Astrocyte (in vitro differentiated cells and primary cell): Measurements from ENCODE around the gene SPATA18. TPM values are rescaled to one million over a fixed set of nuclear protein-coding genes. Genes with fewer than 3 reads are reported as not detected.

Experiments used
- DNase-seq: peaks from one replicate; pipeline ENCODE4 v3.0.0-alpha.2; 2010; ENCODE audit warnings: low read depth
- FAIRE-seq: peaks from 2 replicates; lab custom pipeline; 2011; peaks lifted over from hg19 to GRCh38; lab: Jason Lieb, UNC
- H2AFZ ChIP-seq: 2 replicates; pipeline ENCODE4 v1.6.0; 2012; ENCODE audit warnings: low read depth, low read length, inconsistent platforms
- H3K27ac ChIP-seq: 2 replicates; pipeline ENCODE4 v1.5.1; 2011; ENCODE audit warnings: low read depth, low read length, inconsistent platforms
- H3K27me3 ChIP-seq: 2 replicates; pipeline ENCODE4 v1.6.0; 2011; ENCODE audit warnings: low read length, inconsistent platforms; ENCODE audit not compliant: insufficient read depth
- H3K36me3 ChIP-seq: 2 replicates; pipeline ENCODE4 v1.5.1; 2011; ENCODE audit warnings: low read length, inconsistent platforms; ENCODE audit not compliant: insufficient read depth
- H3K4me1 ChIP-seq: 2 replicates; pipeline ENCODE4 v1.5.1; 2011; ENCODE audit warnings: low read length, inconsistent platforms; ENCODE audit not compliant: insufficient read depth
- H3K4me2 ChIP-seq: 2 replicates; pipeline ENCODE4 v1.6.0; 2012; ENCODE audit warnings: low read length, inconsistent platforms
- H3K4me3 ChIP-seq: 2 replicates; pipeline ENCODE4 v1.5.1; 2011; ENCODE audit warnings: low read depth, mild to moderate bottlenecking, low read length, inconsistent platforms; ENCODE audit not compliant: insufficient read depth
- H3K79me2 ChIP-seq: 2 replicates; pipeline ENCODE4 v1.6.0; 2012; ENCODE audit warnings: mild to moderate bottlenecking, low read length, inconsistent platforms; ENCODE audit not compliant: insufficient read depth
- H3K9ac ChIP-seq: 2 replicates; pipeline ENCODE4 v1.6.0; 2012; ENCODE audit warnings: mild to moderate bottlenecking, low read length, inconsistent platforms
- H3K9me3 ChIP-seq: 2 replicates; pipeline ENCODE4 v1.5.1; 2012; ENCODE audit warnings: low read depth, mild to moderate bottlenecking, low read length, inconsistent platforms; ENCODE audit not compliant: insufficient read depth
- H4K20me1 ChIP-seq: 2 replicates; pipeline ENCODE4 v1.6.0; 2012; ENCODE audit warnings: low read length, inconsistent platforms; ENCODE audit not compliant: insufficient read depth
- H3K27ac Mint-ChIP-seq: one replicate; pipeline ENCODE4 v1.8.0; 2021; ENCODE audit warnings: mild to moderate bottlenecking, mixed read lengths; ENCODE audit not compliant: unreplicated experiment
- H3K27me3 Mint-ChIP-seq: one replicate; pipeline ENCODE4 v1.8.0; 2021; ENCODE audit warnings: low read depth, mixed read lengths; ENCODE audit not compliant: unreplicated experiment
- H3K36me3 Mint-ChIP-seq: one replicate; pipeline ENCODE4 v1.8.0; 2021; ENCODE audit warnings: low read depth, mixed read lengths; ENCODE audit not compliant: unreplicated experiment
- H3K4me1 Mint-ChIP-seq: one replicate; pipeline ENCODE4 v1.8.0; 2021; ENCODE audit warnings: low read depth, mixed read lengths; ENCODE audit not compliant: unreplicated experiment
- H3K4me3 Mint-ChIP-seq: one replicate; pipeline ENCODE4 v1.8.0; 2021; ENCODE audit warnings: mild to moderate bottlenecking, moderate library complexity, mixed read lengths; ENCODE audit not compliant: unreplicated experiment
- H3K9me3 Mint-ChIP-seq: one replicate; pipeline ENCODE4 v1.8.0; 2021; ENCODE audit warnings: mild to moderate bottlenecking, mixed read lengths; ENCODE audit not compliant: unreplicated experiment
- CTCF ChIP-seq: IDR thresholded peaks from 2 replicates; pipeline ENCODE4 v1.5.1; 2011; ENCODE audit warnings: low read depth, mild to moderate bottlenecking, inconsistent platforms, low read length, moderate library complexity; ENCODE audit not compliant: insufficient read depth
- EZH2 ChIP-seq: IDR thresholded peaks from 2 replicates; pipeline ENCODE4 v1.6.1; 2012; ENCODE audit warnings: mild to moderate bottlenecking, low read length, inconsistent platforms; ENCODE audit not compliant: insufficient read depth
- total RNA-seq: library from RNA; stranded (reverse); gene quantifications from 2 replicates; pipeline ENCODE4 v1.2.1, GENCODE V29; 2021

The SPATA18 gene
- total RNA-seq, 1 donor from 2014 or later, result 20.7 TPM

- Mint-ChIP-seq H3K27me3 (no peaks in the 10 kb centered on the region), H3K27ac (no peak overlapping the region), H3K4me1 (peaks cover 17% of the 10 kb centered on the region), H3K9me3 (no peaks in the 10 kb centered on the region), H3K36me3 (no peaks in the 10 kb centered on the region), H3K4me3 (no peak overlapping the region)
- Histone ChIP-seq H3K79me2 (no peaks in the 10 kb centered on the region), H3K4me3 (no peak overlapping the region), H2AFZ (no peak overlapping the region), H3K27me3 (no peaks in the 10 kb centered on the region), H4K20me1 (no peaks in the 10 kb centered on the region), H3K9ac (no peak overlapping the region), H3K9me3 (no peaks in the 10 kb centered on the region), H3K4me2 (no peak overlapping the region), H3K4me1 (peaks cover 9% of the 10 kb centered on the region), H3K36me3 (no peaks in the 10 kb centered on the region), H3K27ac (no peak overlapping the region)
- FAIRE-seq, result no peak
- no peak for TF ChIP-seq EZH2
- TF ChIP-seq CTCF, result no peak
- DNase-seq, result no peak
These were observed 3.1 kb downstream of the SPATA18 start for GRCh38 chr4:52054254-52054653.

GRCh38 chr4:52057196-52057595 is 6.1 kb downstream of the SPATA18 start:
- H3K79me2 ChIP-seq, result no peaks in the 10 kb centered on the region
- peaks cover 7% of the 10 kb centered on the region for H3K4me1 ChIP-seq
- TF ChIP-seq CTCF (no peak), EZH2 (no peak)
- no peaks in the 10 kb centered on the region for H3K27me3 Mint-ChIP-seq
- peaks cover 20% of the 10 kb centered on the region for H3K4me1 Mint-ChIP-seq
- H3K9ac ChIP-seq, result no peak overlapping the region
- H4K20me1 ChIP-seq, result no peaks in the 10 kb centered on the region
- no peaks in the 10 kb centered on the region for H3K9me3 Mint-ChIP-seq
- no peak overlapping the region for H3K4me3 Mint-ChIP-seq
- H3K9me3 ChIP-seq, result no peaks in the 10 kb centered on the region
- FAIRE-seq, result no peak
- H2AFZ ChIP-seq, result no peak overlapping the region
- no peaks in the 10 kb centered on the region for H3K27me3 ChIP-seq
- no peak overlapping the region for H3K27ac ChIP-seq
- no peak overlapping the region for H3K4me2 ChIP-seq
- no peaks in the 10 kb centered on the region for H3K36me3 Mint-ChIP-seq
- H3K4me3 ChIP-seq, result no peak overlapping the region
- H3K27ac Mint-ChIP-seq, result no peak overlapping the region
- H3K36me3 ChIP-seq, result no peaks in the 10 kb centered on the region
- no peak for DNase-seq

GRCh38 chr4:52058275-52058674 is 7.2 kb downstream of the SPATA18 start:
- H3K79me2 ChIP-seq, result no peaks in the 10 kb centered on the region
- FAIRE-seq, result no peak
- H3K36me3 Mint-ChIP-seq, result no peaks in the 10 kb centered on the region
- DNase-seq, result no peak
- H3K9me3 Mint-ChIP-seq, result no peaks in the 10 kb centered on the region
- no peak for TF ChIP-seq EZH2
- no peak for TF ChIP-seq CTCF
- no peak overlapping the region for H3K9ac ChIP-seq
- H3K4me3 ChIP-seq, result no peak overlapping the region
- H3K9me3 ChIP-seq, result no peaks in the 10 kb centered on the region
- H2AFZ ChIP-seq, result no peak overlapping the region
- no peaks in the 10 kb centered on the region for H3K27me3 Mint-ChIP-seq
- H3K4me1 ChIP-seq, result peaks cover 3% of the 10 kb centered on the region
- no peaks in the 10 kb centered on the region for H4K20me1 ChIP-seq
- no peaks in the 10 kb centered on the region for H3K36me3 ChIP-seq
- H3K4me2 ChIP-seq, result no peak overlapping the region
- no peak overlapping the region for H3K27ac ChIP-seq
- peaks cover 17% of the 10 kb centered on the region for H3K4me1 Mint-ChIP-seq
- H3K4me3 Mint-ChIP-seq, result no peak overlapping the region
- no peaks in the 10 kb centered on the region for H3K27me3 ChIP-seq
- no peak overlapping the region for H3K27ac Mint-ChIP-seq
